ENCODE measurements around the gene FLT3. TPM values are rescaled to one million over a fixed set of nuclear protein-coding genes. Genes with fewer than 3 reads are reported as not detected.
A peak's percentile ranks its signal among the peaks of the same experiment; 100 is the strongest.

FLT3 gene
- polyA plus RNA-seq, 2 of the 4 experiments (the other 2 are of a cell fraction): not detected

- no peaks in the 10 kb centered on the region for H3K4me1 ChIP-seq
- ChIA-PET POLR2A (interaction anchor here (1.6 kb wide), 1 partner anchor 15 kb away, joined by 7 read pairs; no protein-coding TSS in a partner anchor), CTCF (interaction anchor here (1.4 to 6.3 kb wide), 6 partner anchors 14 to 595 kb away, joined by 4 to 32 read pairs (median 6); no protein-coding TSS in a partner anchor)
- no peaks in the 10 kb centered on the region for H3K9me3 ChIP-seq
- H3K4me3 ChIP-seq: peak within 1 kb of the TSS; percentile 56
- TF ChIP-seq POLR2A (IDR thresholded peaks at IDR 0.05; ENCODE audit: low read length): peak; percentile 60
- TF ChIP-seq SREBF2 (IDR thresholded peaks at IDR 0.05): no peak
- TF ChIP-seq BHLHE40 (IDR thresholded peaks at IDR 0.05; ENCODE audit: low read depth, low read length): no peak
- TF ChIP-seq RAD21 (conservative IDR thresholded peaks at IDR 0.05 in 1 of 2, IDR thresholded peaks at IDR 0.05 in 1 of 2): no peak
- ATAC-seq: peak; percentile 27 to 64; a peak in 4 of 6 replicates
- H3K4me2 ChIP-seq: peak within 1 kb of the TSS; percentile 96
- WGBS (ENCODE audit: missing lambda C conversion rate): 54% methylated on average over 22 of the region's 34 CpGs
- no peak for FAIRE-seq
- DNase-seq (ENCODE audit: low read depth in 1 of 2, low spot score in 1 of 2): peak in 1 of 2 experiments; percentile 16
- peak within 1 kb of the TSS; percentile 36 to 79; a peak in 4 of 6 replicates for H3K27ac ChIP-seq
Measured at GRCh38 chr13:27969082-27969865, 131.1 kb downstream of the FLT3 start, which contains the start of gene CDX2. TSS of gene CDX2 (minus strand) at chr13:27969315. CDS start at chr13:27969006, 309 bp downstream.

GRCh38 chr13:27968316-27969081, 131.9 kb downstream of the FLT3 start:
- no peak for FAIRE-seq
- H3K4me2 ChIP-seq: peak overlapping the region; percentile 96
- H3K27ac ChIP-seq: peak overlapping the region; percentile 36 to 79; a peak in 4 of 6 replicates
- peak in 1 of 2 experiments; percentile 36 for DNase-seq (ENCODE audit: low read depth in 1 of 2, low spot score in 1 of 2)
- ChIA-PET CTCF (interaction anchor here (0.7 to 6.3 kb wide), 8 partner anchors 14 to 1021 kb away, joined by 3 to 32 read pairs (median 6); no protein-coding TSS in a partner anchor), POLR2A (interaction anchor here (1.6 kb wide), 1 partner anchor 14 kb away, joined by 7 read pairs; no protein-coding TSS in a partner anchor)
- no peaks in the 10 kb centered on the region for H3K9me3 ChIP-seq
- peak; percentile 61 to 87 for ATAC-seq
- no peaks in the 10 kb centered on the region for H3K4me1 ChIP-seq
- WGBS (ENCODE audit: missing lambda C conversion rate): 0% methylated on average over 1 of the region's 86 CpGs
- peak overlapping the region; percentile 56 for H3K4me3 ChIP-seq
- TF ChIP-seq MAX (IDR thresholded peaks at IDR 0.05) (0 out of 2 replicates have a peak, but pooled peaks have one; percentile 29), TP53 (CRISPR knock-in tag; IDR thresholded peaks at IDR 0.05) (no peak), HDAC2 (IDR thresholded peaks at IDR 0.05) (peak; percentile 59; the same call in 1 of the 2 replicates), RAD21 (conservative IDR thresholded peaks at IDR 0.05 in 1 of 2, IDR thresholded peaks at IDR 0.05 in 1 of 2) (no peak), HOXA7 (CRISPR knock-in tag; IDR thresholded peaks at IDR 0.05) (no peak), BHLHE40 (IDR thresholded peaks at IDR 0.05; ENCODE audit: low read depth, low read length) (no peak), CBX2 (IDR thresholded peaks at IDR 0.05; ENCODE audit: borderline replicate concordance, low read depth) (no peak), CHD2 (IDR thresholded peaks at IDR 0.05; ENCODE audit: low read length, partially characterized antibody) (no peak), NR3C1 (IDR thresholded peaks at IDR 0.05) (no peak)

- CTCF ChIA-PET: interaction anchor here (0.7 to 6.3 kb wide), 8 partner anchors 15 to 1021 kb away, joined by 3 to 32 read pairs (median 6); no protein-coding TSS in a partner anchor
- Histone ChIP-seq H3K4me2 (peak overlapping the region; percentile 96), H3K4me1 (no peaks in the 10 kb centered on the region), H3K27ac (peak overlapping the region in 1 of 2 experiments; percentile 79; a peak in 4 of 6 replicates), H3K4me3 (peak overlapping the region; percentile 56), H3K9me3 (no peaks in the 10 kb centered on the region)
- POLR2A ChIA-PET: interaction anchor here (1.6 kb wide), 1 partner anchor 14 kb away, joined by 7 read pairs; no protein-coding TSS in a partner anchor
- 60% methylated on average over 13 of the region's 33 CpGs for WGBS (ENCODE audit: missing lambda C conversion rate)
- peak; percentile 51 to 72; a peak in 4 of 6 replicates for ATAC-seq
- FAIRE-seq: no peak
- no peak for TF ChIP-seq PHF8 (IDR thresholded peaks at IDR 0.05; ENCODE audit: borderline replicate concordance, low read depth)
- no peak for TF ChIP-seq NFE2L2 (conservative IDR thresholded peaks at IDR 0.05; ENCODE audit: low read length)
- no peak for TF ChIP-seq PBX3 (IDR thresholded peaks at IDR 0.05)
- no peak for TF ChIP-seq HOXB5 (CRISPR knock-in tag; IDR thresholded peaks at IDR 0.05)
- TF ChIP-seq EP300 (IDR thresholded peaks at IDR 0.05): no peak
- TF ChIP-seq POLR2A (IDR thresholded peaks at IDR 0.05; ENCODE audit: low read length): no peak
- TF ChIP-seq ESRRA (IDR thresholded peaks at IDR 0.05; ENCODE audit: borderline replicate concordance, low read length): no peak
- TF ChIP-seq USF2 (IDR thresholded peaks at IDR 0.05): no peak
- no peak for TF ChIP-seq RARB (CRISPR knock-in tag; IDR thresholded peaks at IDR 0.05)
- no peak for TF ChIP-seq SREBF2 (IDR thresholded peaks at IDR 0.05)
- no peak for TF ChIP-seq HES2 (IDR thresholded peaks at IDR 0.05)
- no peak for TF ChIP-seq HMGXB4 (CRISPR knock-in tag; IDR thresholded peaks at IDR 0.05; ENCODE audit: borderline replicate concordance)
- no peak for TF ChIP-seq ELK1 (IDR thresholded peaks at IDR 0.05; ENCODE audit: low read depth, low read length)
- DNase-seq (ENCODE audit: low read depth in 1 of 2, low spot score in 1 of 2): peak in 1 of 2 experiments; percentile 39
Measured at GRCh38 chr13:27967736-27968315, 132.6 kb downstream of the FLT3 start.

Data from A549 (cell line).